Astrocyte (in vitro differentiated cells and primary cell): ENCODE data around the gene CLDN34.

Experiments used
- CTCF ChIP-seq: IDR thresholded peaks from 2 replicates; pipeline ENCODE4 v1.5.1; 2011; ENCODE audit warnings: low read depth, mild to moderate bottlenecking, inconsistent platforms, low read length, moderate library complexity; ENCODE audit not compliant: insufficient read depth
- EZH2 ChIP-seq: IDR thresholded peaks from 2 replicates; pipeline ENCODE4 v1.6.1; 2012; ENCODE audit warnings: mild to moderate bottlenecking, low read length, inconsistent platforms; ENCODE audit not compliant: insufficient read depth

GRCh38 chrX:9942086-9942485, 25.1 kb upstream of the CLDN34 start:
- no peak for TF ChIP-seq CTCF
- no peak for TF ChIP-seq EZH2
